Transverse colon (tissue), 4 donors: ENCODE data around the gene INO80E. TPM values are rescaled to one million over a fixed set of nuclear protein-coding genes. Genes with fewer than 3 reads are reported as not detected.

ENCODE experiments used
- DNase-seq: peaks from one replicate; pipeline ENCODE4 v3.0.0-alpha.2; 2019
- H3K27ac ChIP-seq, 4 donors: fragments of 200-600 bp; sonication (generic); 2 replicates each; pipeline ENCODE4 v1.5.1; 2016 to 2018; ENCODE audit warnings: inconsistent platforms in 4 of 4
- H3K27me3 ChIP-seq: fragments of 200-600 bp; sonication (generic); 2 replicates; pipeline ENCODE4 v1.5.1; 2017; ENCODE audit warnings: inconsistent platforms
- H3K36me3 ChIP-seq, 4 donors: fragments of 200-600 bp; sonication (generic); 2 replicates each; pipeline ENCODE4 v1.5.1; 2017 to 2019; ENCODE audit warnings: inconsistent platforms in 4 of 4
- H3K4me1 ChIP-seq, 4 donors: fragments of 200-600 bp; sonication (generic); 2 replicates each; pipeline ENCODE4 v1.5.1; 2017 to 2020; ENCODE audit warnings: inconsistent platforms in 4 of 4
- H3K4me3 ChIP-seq, 4 donors: fragments of 200-600 bp; sonication (generic); 1 replicate in 1 of 4; 2 replicates in 3 of 4; pipeline versions ENCODE4 v1.5.1 to v1.6.1; 2017 to 2019; ENCODE audit warnings: inconsistent platforms in 4 of 4
- H3K9me3 ChIP-seq, 2 donors: fragments of 200-600 bp; sonication (generic); 2 replicates each; pipeline ENCODE4 v1.5.1; 2017 to 2019; ENCODE audit warnings: inconsistent platforms in 2 of 2
- POLR2A ChIP-seq: fragments of 450-650 bp; IDR thresholded peaks from one replicate; pipeline ENCODE4 v1.6.1; 2016; ENCODE audit warnings: antibody characterized with exemption, mild to moderate bottlenecking, moderate library complexity
- POLR2AphosphoS5 ChIP-seq, 3 donors: sonication (generic); formaldehyde crosslinking; IDR thresholded peaks; one replicate each; pipeline ENCODE4 v1.6.1; 2016; ENCODE audit warnings: antibody characterized with exemption in 3 of 3
- WGBS, 2 donors: methylation state at CpG; one replicate each; pipeline ENCODE4 v1.1.5; 2018; ENCODE audit warnings: low coverage in 1 of 2; 5-methylcytosine and 5-hydroxymethylcytosine counted together
- in situ Hi-C, 4 donors: fragments of 200-750 bp; cut with MboI; loops; one replicate each; pipeline versions ENCODE4 v1.15.0 to v1.15.1; 2017; ENCODE audit warnings: low sequenced_read_pairs in 3 of 4, low pct_ligation_motif_present in 1 of 4, low pct_unique_long_range_greater_than_20kb in 1 of 4
- intact Hi-C: fragments of 100-400 bp; cut with DNase I; formaldehyde crosslinking; loops from one replicate; pipeline ENCODE4 v1.15.1; 2023; ENCODE audit warnings: low total_unique reads
- total RNA-seq, 4 donors: library from RNA; depleted of rRNA; stranded (reverse); fragments of >200 nt; gene quantifications; one replicate each; pipeline ENCODE4 v1.1.0, GENCODE V29; 2016
- TF ChIP-seq, protein P1 (sequence below), 5 experiments: fragments of 200-600 bp in 3 of 5; fragments of 450-650 bp in 2 of 5; sonication (generic) in 3 of 5; IDR thresholded peaks; 1 replicate in 2 of 5; 2 replicates in 3 of 5; pipeline ENCODE4 v1.5.1; 2016 to 2017; ENCODE audit warnings: antibody characterized with exemption in 5 of 5, inconsistent platforms in 3 of 5, mild to moderate bottlenecking in 2 of 5, moderate library complexity in 1 of 5

The INO80E gene
- total RNA-seq, 4 donors from 2014 or later = 65.6 to 94.3 (median 73.0) TPM

DNA sequence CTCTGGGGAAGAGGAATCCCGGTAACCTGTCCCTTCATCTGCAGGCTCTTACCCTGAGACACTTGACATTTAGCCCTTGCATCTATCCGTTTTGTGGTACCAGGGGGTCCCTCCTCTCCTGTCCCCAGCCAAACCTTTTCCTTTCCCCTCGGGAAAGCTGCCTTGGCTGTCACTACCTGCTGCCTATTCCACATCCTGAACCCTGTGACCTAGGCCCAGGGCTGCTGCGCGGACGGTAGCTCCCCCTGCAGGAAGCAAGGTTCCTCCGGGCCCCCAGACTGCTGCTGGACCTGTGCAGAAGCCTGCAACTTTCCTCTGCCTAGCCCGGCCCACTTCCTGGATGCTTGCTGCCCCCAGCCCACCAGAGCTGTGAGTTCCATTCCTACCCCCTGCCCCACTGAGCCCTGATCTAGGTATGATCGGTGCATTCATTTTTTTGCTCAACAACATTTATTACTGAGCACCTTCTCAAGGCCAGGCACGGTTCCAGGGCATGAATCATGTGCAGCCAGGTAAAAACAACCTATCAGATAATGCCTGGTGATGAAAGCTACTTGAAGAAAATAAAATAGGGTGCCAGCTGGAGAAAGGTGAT is 59.0 kb downstream of the INO80E start:
- intact Hi-C loops (no loop called here), in situ Hi-C loops (no loop called here)
- TF ChIP-seq POLR2AphosphoS5 (IDR thresholded peaks at IDR 0.05) (no peak), POLR2A (no peak)
- TF ChIP-seq, protein P1, sequence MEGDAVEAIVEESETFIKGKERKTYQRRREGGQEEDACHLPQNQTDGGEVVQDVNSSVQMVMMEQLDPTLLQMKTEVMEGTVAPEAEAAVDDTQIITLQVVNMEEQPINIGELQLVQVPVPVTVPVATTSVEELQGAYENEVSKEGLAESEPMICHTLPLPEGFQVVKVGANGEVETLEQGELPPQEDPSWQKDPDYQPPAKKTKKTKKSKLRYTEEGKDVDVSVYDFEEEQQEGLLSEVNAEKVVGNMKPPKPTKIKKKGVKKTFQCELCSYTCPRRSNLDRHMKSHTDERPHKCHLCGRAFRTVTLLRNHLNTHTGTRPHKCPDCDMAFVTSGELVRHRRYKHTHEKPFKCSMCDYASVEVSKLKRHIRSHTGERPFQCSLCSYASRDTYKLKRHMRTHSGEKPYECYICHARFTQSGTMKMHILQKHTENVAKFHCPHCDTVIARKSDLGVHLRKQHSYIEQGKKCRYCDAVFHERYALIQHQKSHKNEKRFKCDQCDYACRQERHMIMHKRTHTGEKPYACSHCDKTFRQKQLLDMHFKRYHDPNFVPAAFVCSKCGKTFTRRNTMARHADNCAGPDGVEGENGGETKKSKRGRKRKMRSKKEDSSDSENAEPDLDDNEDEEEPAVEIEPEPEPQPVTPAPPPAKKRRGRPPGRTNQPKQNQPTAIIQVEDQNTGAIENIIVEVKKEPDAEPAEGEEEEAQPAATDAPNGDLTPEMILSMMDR (IDR thresholded peaks at IDR 0.05) = peak; percentile 40 to 53 (median 43)
- WGBS, 2 donors = 18 to 29% methylated on average over 4 to 10 of the region's 10 CpGs
- Histone ChIP-seq H3K9me3 (no peaks in the 10 kb centered on the region), H3K27ac (no peak overlapping the region), H3K27me3 (no peaks in the 10 kb centered on the region), H3K36me3 (no peaks in the 10 kb centered on the region), H3K4me3 (no peak overlapping the region), H3K4me1 (peaks cover 4 to 15% (median 13%) of the 10 kb centered on the region in 4 donors)
- DNase-seq = peak; percentile 54

Other genes with a start within 250 kb of the INO80E start
- 1,000 to 10,000 TPM in 1 of 4 donors, 100 to 1,000 TPM in 1, 10 to 100 TPM in 2; 73.4 to 1,268 (median 104) TPM for gene ZG16, start 218.0 kb upstream of the INO80E start, total RNA-seq
- gene KIF22, start 205.5 kb upstream of the INO80E start, total RNA-seq = 100 to 1,000 TPM in 1 of 4 donors, 10 to 100 TPM in 3; 37.6 to 159 (median 59.5) TPM
- gene MAZ, start 189.7 kb upstream of the INO80E start, total RNA-seq = 100 to 1,000 TPM; 170 to 292 (median 233) TPM
- 1 to 10 TPM in 3 of 4 donors, not detected in 1; 1.4 to 6.0 (median 1.9) TPM for gene PRRT2, start 184.0 kb upstream of the INO80E start, total RNA-seq
- gene PAGR1, start 180.1 kb upstream of the INO80E start, total RNA-seq = 10 to 100 TPM; 28.8 to 47.5 (median 32.3) TPM
- gene MVP, start 175.8 kb upstream of the INO80E start, total RNA-seq = 100 to 1,000 TPM; 483 to 654 (median 553) TPM
- 100 to 1,000 TPM in 1 of 4 donors, 10 to 100 TPM in 3; 58.5 to 139 (median 94.5) TPM for gene CDIPT, start 133.0 kb upstream of the INO80E start, total RNA-seq
- gene SEZ6L2, start 96.7 kb upstream of the INO80E start, total RNA-seq = 1 to 10 TPM; 2.0 to 9.7 (median 6.3) TPM
- 1 to 10 TPM in 2 of 4 donors, under 1 TPM in 1, not detected in 1; 0.40 to 1.2 (median 1.1) TPM for gene ASPHD1, start 95.8 kb upstream of the INO80E start, total RNA-seq
- 100 to 1,000 TPM in 1 of 4 donors, 10 to 100 TPM in 3; 40.3 to 110 (median 57.4) TPM for gene KCTD13, start 70.0 kb upstream of the INO80E start, total RNA-seq
- gene TMEM219, start 34.2 kb upstream of the INO80E start, total RNA-seq = 100 to 1,000 TPM; 149 to 210 (median 158) TPM
- 100 to 1,000 TPM in 1 of 4 donors, 10 to 100 TPM in 3; 54.6 to 103 (median 68.1) TPM for gene TAOK2, start 22.4 kb upstream of the INO80E start, total RNA-seq
- gene HIRIP3, start 624 bp upstream of the INO80E start, total RNA-seq = 10 to 100 TPM in 2 of 4 donors, 1 to 10 TPM in 2; 1.8 to 11.7 (median 8.8) TPM
- 10 to 100 TPM in 1 of 4 donors, 1 to 10 TPM in 3; 7.2 to 28.8 (median 9.7) TPM for gene DOC2A, start 14.8 kb downstream of the INO80E start, total RNA-seq
- gene C16orf92, start 27.0 kb downstream of the INO80E start, total RNA-seq = not detected
- not detected for gene TLCD3B, start 35.0 kb downstream of the INO80E start, total RNA-seq
- gene ALDOA, start 69.5 kb downstream of the INO80E start, total RNA-seq = 1,000 to 10,000 TPM in 2 of 4 donors, 100 to 1,000 TPM in 2; 778 to 1,392 (median 1,174) TPM
- gene PPP4C, start 79.8 kb downstream of the INO80E start, total RNA-seq = 10 to 100 TPM; 17.7 to 92.3 (median 74.3) TPM
- 1 to 10 TPM in 1 of 4 donors, under 1 TPM in 1, not detected in 2; 0.82 to 2.2 TPM for gene TBX6, start 95.7 kb downstream of the INO80E start, total RNA-seq
- gene YPEL3, start 100.0 kb downstream of the INO80E start, total RNA-seq = 100 to 1,000 TPM in 3 of 4 donors, 10 to 100 TPM in 1; 90.8 to 154 (median 125) TPM
- 10 to 100 TPM in 3 of 4 donors, 1 to 10 TPM in 1; 9.4 to 33.3 (median 30.4) TPM for gene GDPD3, start 117.3 kb downstream of the INO80E start, total RNA-seq
- gene MAPK3, start 127.0 kb downstream of the INO80E start, total RNA-seq = 100 to 1,000 TPM; 226 to 448 (median 244) TPM
- 10 to 100 TPM in 3 of 4 donors, 1 to 10 TPM in 1; 5.6 to 30.2 (median 24.0) TPM for gene CORO1A, start 187.4 kb downstream of the INO80E start, total RNA-seq
- 1,000 to 10,000 TPM in 1 of 4 donors, 100 to 1,000 TPM in 2, 10 to 100 TPM in 1; 39.6 to 1,391 (median 605) TPM for gene BOLA2B, start 197.4 kb downstream of the INO80E start, total RNA-seq
- 100 to 1,000 TPM; 118 to 327 (median 158) TPM for gene SLX1A, start 197.6 kb downstream of the INO80E start, total RNA-seq
- gene SULT1A3, start 203.0 kb downstream of the INO80E start, total RNA-seq = 100 to 1,000 TPM in 1 of 4 donors, 10 to 100 TPM in 3; 55.4 to 864 (median 58.7) TPM